PC-9 (cell line): Measurements from ENCODE around the gene SMIM17.

Source experiments
- CTCF ChIP-seq: fragments of 200-600 bp; sonication (generic); conservative IDR thresholded peaks from 2 replicates; pipeline ENCODE4 v1.6.1; 2017; ENCODE audit warnings: mixed run types, antibody characterized with exemption, mild to moderate bottlenecking, moderate library complexity
- EZH2 ChIP-seq: fragments of 200-600 bp; sonication (generic); IDR thresholded peaks from 2 replicates; pipeline ENCODE4 v1.8.0; 2017; ENCODE audit warnings: antibody characterized with exemption, low read depth

DNA sequence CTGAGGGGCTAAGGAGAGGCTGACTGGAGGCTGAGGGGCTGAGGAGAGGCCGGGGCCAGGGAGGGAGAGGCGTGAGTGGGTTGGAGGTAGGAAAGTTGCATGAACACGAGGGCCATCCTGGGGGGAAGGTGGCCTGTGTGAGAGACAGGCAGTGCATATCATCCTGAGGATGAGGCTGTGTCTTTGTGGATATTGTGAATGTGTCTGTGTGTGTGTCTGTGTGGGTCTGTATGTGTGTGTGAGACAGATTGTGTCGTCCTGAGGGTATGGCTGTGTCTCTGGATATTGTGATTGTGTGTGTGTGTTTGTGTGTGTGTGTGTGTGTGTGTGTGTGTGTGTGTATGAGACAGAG is 47.4 kb upstream of the SMIM17 start:
- no peak for TF ChIP-seq CTCF
- TF ChIP-seq EZH2: no peak
